Peyer's patch (tissue), 4 donors: ENCODE data around the gene C12orf43.

Source experiments
- POLR2A ChIP-seq, 2 donors: fragments of 450-650 bp; IDR thresholded peaks; one replicate each; pipeline ENCODE4 v1.5.1; 2017; ENCODE audit warnings: antibody characterized with exemption in 2 of 2, mild to moderate bottlenecking in 2 of 2, moderate library complexity in 2 of 2
- TF ChIP-seq, protein P1 (sequence below), 6 experiments: fragments of 450-650 bp in 4 of 6; fragments of 200-600 bp in 2 of 6; sonication (generic) in 1 of 6; IDR thresholded peaks; one replicate each; pipeline ENCODE4 v1.5.1; 2017 to 2019; ENCODE audit warnings: antibody characterized with exemption in 6 of 6, mild to moderate bottlenecking in 3 of 6, moderate library complexity in 1 of 6

DNA sequence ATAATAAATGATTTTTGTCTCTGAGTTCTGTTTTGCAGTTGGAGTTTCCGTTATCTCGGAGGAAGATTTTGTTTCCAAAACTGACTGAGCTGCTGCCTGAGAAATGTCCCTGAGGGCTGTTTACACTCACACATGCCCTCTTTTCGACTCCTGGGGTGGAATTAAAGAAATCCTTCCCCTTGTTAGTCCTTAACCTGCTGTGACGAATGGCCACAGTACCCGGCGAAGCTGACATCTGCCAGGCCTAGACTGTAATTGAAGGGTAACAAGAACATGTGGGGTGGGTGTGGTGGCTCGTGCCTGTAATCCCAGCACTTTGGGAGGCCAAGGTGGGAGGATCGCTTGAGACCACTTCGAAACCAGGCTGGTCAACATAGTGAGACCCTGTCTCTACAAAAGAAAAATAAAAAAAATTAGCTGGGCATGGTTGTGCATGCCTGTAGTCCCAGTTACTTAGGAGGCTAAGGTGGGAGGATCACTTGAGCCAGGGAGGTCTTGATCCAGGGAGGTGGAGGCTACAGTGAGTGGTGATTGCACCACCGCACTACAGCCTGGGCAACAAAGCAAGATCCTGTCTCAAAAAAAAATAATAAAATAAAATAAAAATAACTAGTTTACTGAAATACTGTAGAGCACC is 14.4 kb upstream of the C12orf43 start:
- TF ChIP-seq, protein P1, sequence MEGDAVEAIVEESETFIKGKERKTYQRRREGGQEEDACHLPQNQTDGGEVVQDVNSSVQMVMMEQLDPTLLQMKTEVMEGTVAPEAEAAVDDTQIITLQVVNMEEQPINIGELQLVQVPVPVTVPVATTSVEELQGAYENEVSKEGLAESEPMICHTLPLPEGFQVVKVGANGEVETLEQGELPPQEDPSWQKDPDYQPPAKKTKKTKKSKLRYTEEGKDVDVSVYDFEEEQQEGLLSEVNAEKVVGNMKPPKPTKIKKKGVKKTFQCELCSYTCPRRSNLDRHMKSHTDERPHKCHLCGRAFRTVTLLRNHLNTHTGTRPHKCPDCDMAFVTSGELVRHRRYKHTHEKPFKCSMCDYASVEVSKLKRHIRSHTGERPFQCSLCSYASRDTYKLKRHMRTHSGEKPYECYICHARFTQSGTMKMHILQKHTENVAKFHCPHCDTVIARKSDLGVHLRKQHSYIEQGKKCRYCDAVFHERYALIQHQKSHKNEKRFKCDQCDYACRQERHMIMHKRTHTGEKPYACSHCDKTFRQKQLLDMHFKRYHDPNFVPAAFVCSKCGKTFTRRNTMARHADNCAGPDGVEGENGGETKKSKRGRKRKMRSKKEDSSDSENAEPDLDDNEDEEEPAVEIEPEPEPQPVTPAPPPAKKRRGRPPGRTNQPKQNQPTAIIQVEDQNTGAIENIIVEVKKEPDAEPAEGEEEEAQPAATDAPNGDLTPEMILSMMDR (IDR thresholded peaks at IDR 0.05) = no peak
- TF ChIP-seq POLR2A (IDR thresholded peaks at IDR 0.05) = no peak
